Loucy (cell line): Measurements from ENCODE around the gene SLC35E1.

ENCODE experiments used
- H2AFZ ChIP-seq: fragments of 200-600 bp; sonication (generic); 2 replicates; pipeline ENCODE4 v1.6.0; 2016; ENCODE audit warnings: antibody characterized with exemption, mild to moderate bottlenecking, low read length, moderate library complexity
- H3F3A ChIP-seq: fragments of 200-600 bp; 2 replicates; pipeline ENCODE4 v1.6.0; 2016; ENCODE audit warnings: antibody characterized with exemption, low read depth, mild to moderate bottlenecking
- H3K27me3 ChIP-seq: fragments of 200-600 bp; sonication (generic); 2 replicates; pipeline ENCODE4 v1.6.1; 2014; ENCODE audit warnings: low read length, mild to moderate bottlenecking; ENCODE audit not compliant: insufficient read depth, poor library complexity, severe bottlenecking
- H3K36me3 ChIP-seq: fragments of 200-600 bp; sonication (generic); 2 replicates; pipeline ENCODE4 v1.6.1; 2016; ENCODE audit warnings: low read length; ENCODE audit not compliant: insufficient read depth
- H3K4me1 ChIP-seq: fragments of 200-600 bp; sonication (generic); 2 replicates; pipeline ENCODE4 v1.5.1; 2014; ENCODE audit warnings: low read length, mild to moderate bottlenecking; ENCODE audit not compliant: insufficient read depth, poor library complexity, severe bottlenecking
- H3K4me2 ChIP-seq: fragments of 200-600 bp; sonication (generic); 2 replicates; pipeline ENCODE4 v1.6.0; 2014; ENCODE audit warnings: antibody characterized with exemption, low read length, low read depth, mild to moderate bottlenecking; ENCODE audit not compliant: poor library complexity, severe bottlenecking
- H3K4me3 ChIP-seq: fragments of 200-600 bp; sonication (generic); 2 replicates; pipeline ENCODE4 v1.5.1; 2014; ENCODE audit warnings: low read length, mild to moderate bottlenecking, mixed read lengths; ENCODE audit not compliant: poor library complexity, severe bottlenecking
- H3K79me2 ChIP-seq: fragments of 200-600 bp; sonication (generic); 2 replicates; pipeline ENCODE4 v1.6.1; 2014; ENCODE audit warnings: low read length; ENCODE audit not compliant: insufficient read depth
- H3K9ac ChIP-seq: fragments of 200-600 bp; sonication (generic); 2 replicates; pipeline ENCODE4 v1.6.0; 2014; ENCODE audit warnings: mild to moderate bottlenecking, low read depth, low read length, moderate library complexity; ENCODE audit not compliant: poor library complexity, severe bottlenecking
- H3K9me2 ChIP-seq: fragments of 200-600 bp; sonication (generic); replicated peaks from 2 replicates; pipeline ENCODE4 v1.6.1; 2016; ENCODE audit warnings: low read depth, low read length, mixed read lengths
- H3K9me3 ChIP-seq: fragments of 200-600 bp; sonication (generic); 2 replicates; pipeline ENCODE4 v1.6.1; 2014; ENCODE audit warnings: mild to moderate bottlenecking, antibody characterized with exemption, low read length, low read depth; ENCODE audit not compliant: insufficient read depth
- H4K20me1 ChIP-seq: fragments of 200-600 bp; sonication (generic); 2 replicates; pipeline ENCODE4 v1.6.0; 2014; ENCODE audit warnings: antibody characterized with exemption, low read length, mild to moderate bottlenecking; ENCODE audit not compliant: insufficient read depth, poor library complexity, severe bottlenecking
- CTCF ChIP-seq: fragments of 200-600 bp; sonication (generic); conservative IDR thresholded peaks from 2 replicates; pipeline ENCODE4 v1.5.1; 2014; ENCODE audit warnings: mild to moderate bottlenecking, antibody characterized with exemption, low read length
- EZH2phosphoT487 ChIP-seq: fragments of 200-600 bp; IDR thresholded peaks from 2 replicates; pipeline ENCODE4 v1.6.1; 2018; ENCODE audit warnings: antibody characterized with exemption, mild to moderate bottlenecking, moderate library complexity, borderline replicate concordance

The SLC35E1 gene

GRCh38 chr19:16588824-16589577 lies 16.8 kb upstream of the SLC35E1 start:
- TF ChIP-seq EZH2phosphoT487 (no peak), CTCF (no peak)
- Histone ChIP-seq H3K79me2 (peaks cover 96% of the 10 kb centered on the region), H3K4me3 (peak overlapping the region; percentile 57), H3K27me3 (no peaks in the 10 kb centered on the region), H3F3A (no peaks in the 10 kb centered on the region), H4K20me1 (peaks cover 47% of the 10 kb centered on the region), H3K4me2 (peak overlapping the region; percentile 73), H2AFZ (no peak overlapping the region), H3K9ac (peak overlapping the region; percentile 39), H3K4me1 (peaks cover 90% of the 10 kb centered on the region), H3K9me2 (no peaks in the 10 kb centered on the region), H3K36me3 (no peaks in the 10 kb centered on the region), H3K9me3 (no peaks in the 10 kb centered on the region)

GRCh38 chr19:16587833-16588823 lies 15.9 kb upstream of the SLC35E1 start:
- H3K4me3 ChIP-seq = peak overlapping the region; percentile 57
- H3K79me2 ChIP-seq = peaks cover 97% of the 10 kb centered on the region
- peak overlapping the region; percentile 73 for H3K4me2 ChIP-seq
- H3K9me3 ChIP-seq = no peaks in the 10 kb centered on the region
- H3K27me3 ChIP-seq = no peaks in the 10 kb centered on the region
- TF ChIP-seq EZH2phosphoT487 (no peak), CTCF (no peak)
- no peak overlapping the region for H2AFZ ChIP-seq
- no peaks in the 10 kb centered on the region for H3K36me3 ChIP-seq
- H3K9ac ChIP-seq = peak overlapping the region; percentile 47
- H3K9me2 ChIP-seq = no peaks in the 10 kb centered on the region
- no peaks in the 10 kb centered on the region for H3F3A ChIP-seq
- H3K4me1 ChIP-seq = peaks cover 90% of the 10 kb centered on the region
- H4K20me1 ChIP-seq = peaks cover 43% of the 10 kb centered on the region

- Histone ChIP-seq H3K4me3 (peak overlapping the region; percentile 57), H3K9me2 (no peaks in the 10 kb centered on the region), H3K4me2 (peak overlapping the region; percentile 73), H2AFZ (no peak overlapping the region), H3K9me3 (no peaks in the 10 kb centered on the region), H3K79me2 (peaks cover 97% of the 10 kb centered on the region), H3K36me3 (no peaks in the 10 kb centered on the region), H3K9ac (peak overlapping the region; percentile 47), H3K4me1 (peaks cover 87% of the 10 kb centered on the region), H3F3A (no peaks in the 10 kb centered on the region), H3K27me3 (no peaks in the 10 kb centered on the region), H4K20me1 (peaks cover 35% of the 10 kb centered on the region)
- TF ChIP-seq CTCF (no peak), EZH2phosphoT487 (no peak)
Observed at GRCh38 chr19:16586991-16587832, 15.0 kb upstream of the SLC35E1 start.
